ENCODE data around the gene MEF2C. TPM values are rescaled to one million over a fixed set of nuclear protein-coding genes. Genes with fewer than 3 reads are reported as not detected.
A peak's percentile ranks its signal among the peaks of the same experiment; 100 is the strongest.

The MEF2C gene
- total RNA-seq, 1 experiment from 2014 or later = 1.7 TPM

- no peak for ATAC-seq
- DNase-seq (ENCODE audit: low spot score) = no peak
- Mint-ChIP-seq H3K27ac (peak overlapping the region; percentile 19; the same call in 1 of the 2 replicates), H3K9me3 (no peaks in the 10 kb centered on the region), H3K4me3 (no peak overlapping the region), H3K4me1 (no peaks in the 10 kb centered on the region; the same call in 1 of the 2 replicates), H3K36me3 (no peaks in the 10 kb centered on the region), H3K27me3 (ENCODE audit: low read depth) (no peaks in the 10 kb centered on the region)
- ChIA-PET CTCF (no interaction called here), POLR2A (no interaction called here)
- TF ChIP-seq JAZF1 (CRISPR knock-in tag; IDR thresholded peaks at IDR 0.05) (no peak), ZNF423 (CRISPR knock-in tag; IDR thresholded peaks at IDR 0.05) (no peak), ATF3 (CRISPR knock-in tag; conservative IDR thresholded peaks at IDR 0.05) (no peak)
- TF ChIP-seq, protein P1, sequence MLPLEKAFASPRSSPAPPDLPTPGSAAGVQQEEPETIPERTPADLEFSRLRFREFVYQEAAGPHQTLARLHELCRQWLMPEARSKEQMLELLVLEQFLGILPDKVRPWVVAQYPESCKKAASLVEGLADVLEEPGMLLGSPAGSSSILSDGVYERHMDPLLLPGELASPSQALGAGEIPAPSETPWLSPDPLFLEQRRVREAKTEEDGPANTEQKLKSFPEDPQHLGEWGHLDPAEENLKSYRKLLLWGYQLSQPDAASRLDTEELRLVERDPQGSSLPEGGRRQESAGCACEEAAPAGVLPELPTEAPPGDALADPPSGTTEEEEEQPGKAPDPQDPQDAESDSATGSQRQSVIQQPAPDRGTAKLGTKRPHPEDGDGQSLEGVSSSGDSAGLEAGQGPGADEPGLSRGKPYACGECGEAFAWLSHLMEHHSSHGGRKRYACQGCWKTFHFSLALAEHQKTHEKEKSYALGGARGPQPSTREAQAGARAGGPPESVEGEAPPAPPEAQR (CRISPR knock-in tag; IDR thresholded peaks at IDR 0.05) = no peak
- TF ChIP-seq, protein P2, sequence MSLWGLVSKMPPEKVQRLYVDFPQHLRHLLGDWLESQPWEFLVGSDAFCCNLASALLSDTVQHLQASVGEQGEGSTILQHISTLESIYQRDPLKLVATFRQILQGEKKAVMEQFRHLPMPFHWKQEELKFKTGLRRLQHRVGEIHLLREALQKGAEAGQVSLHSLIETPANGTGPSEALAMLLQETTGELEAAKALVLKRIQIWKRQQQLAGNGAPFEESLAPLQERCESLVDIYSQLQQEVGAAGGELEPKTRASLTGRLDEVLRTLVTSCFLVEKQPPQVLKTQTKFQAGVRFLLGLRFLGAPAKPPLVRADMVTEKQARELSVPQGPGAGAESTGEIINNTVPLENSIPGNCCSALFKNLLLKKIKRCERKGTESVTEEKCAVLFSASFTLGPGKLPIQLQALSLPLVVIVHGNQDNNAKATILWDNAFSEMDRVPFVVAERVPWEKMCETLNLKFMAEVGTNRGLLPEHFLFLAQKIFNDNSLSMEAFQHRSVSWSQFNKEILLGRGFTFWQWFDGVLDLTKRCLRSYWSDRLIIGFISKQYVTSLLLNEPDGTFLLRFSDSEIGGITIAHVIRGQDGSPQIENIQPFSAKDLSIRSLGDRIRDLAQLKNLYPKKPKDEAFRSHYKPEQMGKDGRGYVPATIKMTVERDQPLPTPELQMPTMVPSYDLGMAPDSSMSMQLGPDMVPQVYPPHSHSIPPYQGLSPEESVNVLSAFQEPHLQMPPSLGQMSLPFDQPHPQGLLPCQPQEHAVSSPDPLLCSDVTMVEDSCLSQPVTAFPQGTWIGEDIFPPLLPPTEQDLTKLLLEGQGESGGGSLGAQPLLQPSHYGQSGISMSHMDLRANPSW (CRISPR knock-in tag; conservative IDR thresholded peaks at IDR 0.05; ENCODE audit: low read depth) = no peak
- TF ChIP-seq, protein P3, sequence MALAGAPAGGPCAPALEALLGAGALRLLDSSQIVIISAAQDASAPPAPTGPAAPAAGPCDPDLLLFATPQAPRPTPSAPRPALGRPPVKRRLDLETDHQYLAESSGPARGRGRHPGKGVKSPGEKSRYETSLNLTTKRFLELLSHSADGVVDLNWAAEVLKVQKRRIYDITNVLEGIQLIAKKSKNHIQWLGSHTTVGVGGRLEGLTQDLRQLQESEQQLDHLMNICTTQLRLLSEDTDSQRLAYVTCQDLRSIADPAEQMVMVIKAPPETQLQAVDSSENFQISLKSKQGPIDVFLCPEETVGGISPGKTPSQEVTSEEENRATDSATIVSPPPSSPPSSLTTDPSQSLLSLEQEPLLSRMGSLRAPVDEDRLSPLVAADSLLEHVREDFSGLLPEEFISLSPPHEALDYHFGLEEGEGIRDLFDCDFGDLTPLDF (CRISPR knock-in tag; IDR thresholded peaks at IDR 0.05) = no peak
Measured at GRCh38 chr5:88873447-88873846, 9.5 kb downstream of the MEF2C start.

DNA sequence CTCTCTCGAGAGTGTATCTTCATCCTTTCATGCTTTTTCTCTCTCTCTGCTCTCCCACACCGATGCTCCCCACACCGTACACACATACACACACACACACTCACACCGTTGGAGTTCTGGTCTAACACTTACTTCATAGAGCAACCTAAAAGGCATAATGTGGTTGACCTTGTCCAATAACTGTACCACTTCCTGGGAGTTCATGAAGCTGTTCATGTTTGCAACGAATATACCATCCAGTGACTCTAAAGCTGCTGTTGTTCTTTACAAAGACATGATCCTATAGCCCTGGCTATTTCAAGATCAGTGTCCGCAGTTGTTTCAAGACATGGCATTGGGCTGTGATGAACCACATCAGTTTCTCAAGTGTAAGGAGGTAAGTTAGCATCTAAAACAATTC is 10.0 kb downstream of the MEF2C start:
- Mint-ChIP-seq H3K27ac (peak overlapping the region; percentile 19; the same call in 1 of the 2 replicates), H3K4me1 (no peaks in the 10 kb centered on the region; the same call in 1 of the 2 replicates), H3K27me3 (ENCODE audit: low read depth) (no peaks in the 10 kb centered on the region), H3K36me3 (no peaks in the 10 kb centered on the region), H3K9me3 (no peaks in the 10 kb centered on the region), H3K4me3 (no peak overlapping the region)
- ChIA-PET CTCF (no interaction called here), POLR2A (no interaction called here)
- DNase-seq (ENCODE audit: low spot score) = no peak
- ATAC-seq = no peak
- TF ChIP-seq ZNF232 (CRISPR knock-in tag; IDR thresholded peaks at IDR 0.05) (no peak), SOX15 (CRISPR knock-in tag; IDR thresholded peaks at IDR 0.05) (no peak), NR1H2 (CRISPR knock-in tag; IDR thresholded peaks at IDR 0.05) (no peak), ZNF281 (CRISPR knock-in tag; IDR thresholded peaks at IDR 0.05) (no peak), MAX (CRISPR knock-in tag; IDR thresholded peaks at IDR 0.05) (no peak), RORB (CRISPR knock-in tag; IDR thresholded peaks at IDR 0.05) (no peak)
- TF ChIP-seq, protein P4, sequence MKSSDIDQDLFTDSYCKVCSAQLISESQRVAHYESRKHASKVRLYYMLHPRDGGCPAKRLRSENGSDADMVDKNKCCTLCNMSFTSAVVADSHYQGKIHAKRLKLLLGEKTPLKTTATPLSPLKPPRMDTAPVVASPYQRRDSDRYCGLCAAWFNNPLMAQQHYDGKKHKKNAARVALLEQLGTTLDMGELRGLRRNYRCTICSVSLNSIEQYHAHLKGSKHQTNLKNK (CRISPR knock-in tag; IDR thresholded peaks at IDR 0.05) = no peak

GRCh38 chr5:88870285-88870684 is 12.7 kb downstream of the MEF2C start:
- ChIA-PET POLR2A (no interaction called here), CTCF (no interaction called here)
- no peaks in the 10 kb centered on the region for H3K36me3 Mint-ChIP-seq
- H3K4me1 Mint-ChIP-seq = no peaks in the 10 kb centered on the region
- DNase-seq (ENCODE audit: low spot score) (no peak), ATAC-seq (no peak)
- no peak overlapping the region for H3K27ac Mint-ChIP-seq
- H3K4me3 Mint-ChIP-seq = no peak overlapping the region
- H3K9me3 Mint-ChIP-seq = 0 out of 2 replicates have a peak, but pooled peaks cover 3% of the 10 kb centered on the region
- no peaks in the 10 kb centered on the region for H3K27me3 Mint-ChIP-seq (ENCODE audit: low read depth)
- TF ChIP-seq NR1H2 (CRISPR knock-in tag; IDR thresholded peaks at IDR 0.05) (no peak), ZNF532 (CRISPR knock-in tag; IDR thresholded peaks at IDR 0.05; ENCODE audit: borderline replicate concordance) (no peak)
- TF ChIP-seq, protein P5, sequence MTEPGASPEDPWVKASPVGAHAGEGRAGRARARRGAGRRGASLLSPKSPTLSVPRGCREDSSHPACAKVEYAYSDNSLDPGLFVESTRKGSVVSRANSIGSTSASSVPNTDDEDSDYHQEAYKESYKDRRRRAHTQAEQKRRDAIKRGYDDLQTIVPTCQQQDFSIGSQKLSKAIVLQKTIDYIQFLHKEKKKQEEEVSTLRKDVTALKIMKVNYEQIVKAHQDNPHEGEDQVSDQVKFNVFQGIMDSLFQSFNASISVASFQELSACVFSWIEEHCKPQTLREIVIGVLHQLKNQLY (CRISPR knock-in tag; IDR thresholded peaks at IDR 0.05) = no peak
- TF ChIP-seq, protein P6, sequence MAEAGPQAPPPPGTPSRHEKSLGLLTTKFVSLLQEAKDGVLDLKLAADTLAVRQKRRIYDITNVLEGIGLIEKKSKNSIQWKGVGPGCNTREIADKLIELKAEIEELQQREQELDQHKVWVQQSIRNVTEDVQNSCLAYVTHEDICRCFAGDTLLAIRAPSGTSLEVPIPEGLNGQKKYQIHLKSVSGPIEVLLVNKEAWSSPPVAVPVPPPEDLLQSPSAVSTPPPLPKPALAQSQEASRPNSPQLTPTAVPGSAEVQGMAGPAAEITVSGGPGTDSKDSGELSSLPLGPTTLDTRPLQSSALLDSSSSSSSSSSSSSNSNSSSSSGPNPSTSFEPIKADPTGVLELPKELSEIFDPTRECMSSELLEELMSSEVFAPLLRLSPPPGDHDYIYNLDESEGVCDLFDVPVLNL (CRISPR knock-in tag; IDR thresholded peaks at IDR 0.05; ENCODE audit: borderline replicate concordance, low read depth) = no peak
